ENCODE data around the gene SPECC1L.

- no peak for TF ChIP-seq CTCF (IDR thresholded peaks at IDR 0.05)
- no peak for TF ChIP-seq EP300 (IDR thresholded peaks at IDR 0.05; ENCODE audit: low read depth)
- no peak for TF ChIP-seq POLR2A (IDR thresholded peaks at IDR 0.05)
- no peak for TF ChIP-seq POLR2AphosphoS5 (IDR thresholded peaks at IDR 0.05)
Observed at GRCh38 chr22:24457894-24458420, 187.3 kb downstream of the SPECC1L start.
